HepG2 (cell line): ENCODE results near the gene ZSCAN26. TPM values are rescaled to one million over a fixed set of nuclear protein-coding genes. Genes with fewer than 3 reads are reported as not detected.

Experiments
- BORCS8-MEF2B ChIP-seq: sonication (generic); formaldehyde crosslinking; IDR thresholded peaks from 2 replicates; pipeline ENCODE4 v1.8.0; 2022; ENCODE audit warnings: mild to moderate bottlenecking, missing genetic modification reagents
- DMAP1 ChIP-seq: IDR thresholded peaks from 2 replicates; pipeline ENCODE4 v1.6.1; 2016
- ETV5 ChIP-seq: IDR thresholded peaks from 2 replicates; pipeline ENCODE4 v1.6.1; 2018; ENCODE audit warnings: missing biosample characterization, missing genetic modification reagents, inconsistent platforms, borderline replicate concordance
- KAT7 ChIP-seq: IDR thresholded peaks from 2 replicates; pipeline ENCODE4 v1.6.1; 2018; ENCODE audit warnings: borderline replicate concordance, missing compliant biosample characterization
- KDM3A ChIP-seq: IDR thresholded peaks from 2 replicates; pipeline ENCODE4 v1.6.1; 2018; ENCODE audit warnings: low read depth, missing compliant biosample characterization
- MAF1 ChIP-seq: sonication (generic); formaldehyde crosslinking; IDR thresholded peaks from 2 replicates; pipeline ENCODE4 v1.5.0; 2020; ENCODE audit warnings: missing genetic modification reagents, borderline replicate concordance
- PHF5A ChIP-seq: IDR thresholded peaks from one replicate; pipeline ENCODE4 v1.6.1; 2018; ENCODE audit warnings: low read depth, missing genetic modification reagents; ENCODE audit not compliant: unreplicated experiment
- PITX1 ChIP-seq: sonication (generic); formaldehyde crosslinking; IDR thresholded peaks from 2 replicates; pipeline ENCODE4 v1.5.1; 2020; ENCODE audit warnings: mild to moderate bottlenecking, missing genetic modification reagents
- SOX13 ChIP-seq, 3 experiments: fragments of 450-650 bp in 1 of 3; sonication (generic) in 1 of 3; formaldehyde crosslinking in 1 of 3; IDR thresholded peaks in 2 of 3; conservative IDR thresholded peaks in 1 of 3; 2 replicates each; pipeline versions ENCODE4 v1.5.0 to v1.6.1; 2016 to 2020; ENCODE audit warnings: antibody characterized with exemption in 1 of 3, mild to moderate bottlenecking in 1 of 3, missing compliant biosample characterization in 1 of 3, missing genetic modification reagents in 1 of 3, moderate library complexity in 1 of 3
- TGIF2 ChIP-seq: IDR thresholded peaks from 2 replicates; pipeline ENCODE4 v1.6.1; 2016; ENCODE audit warnings: control low read depth, missing compliant biosample characterization
- TSC22D2 ChIP-seq: sonication (generic); formaldehyde crosslinking; IDR thresholded peaks from 2 replicates; pipeline ENCODE4 v1.5.1; 2020; ENCODE audit warnings: missing genetic modification reagents, mild to moderate bottlenecking, borderline replicate concordance
- WIZ ChIP-seq: sonication (generic); formaldehyde crosslinking; IDR thresholded peaks from 2 replicates; pipeline ENCODE4 v1.5.1; 2020; ENCODE audit warnings: mild to moderate bottlenecking, missing genetic modification reagents
- ZBTB1 ChIP-seq: sonication (generic); formaldehyde crosslinking; IDR thresholded peaks from 2 replicates; pipeline ENCODE4 v1.4.0; 2020; ENCODE audit warnings: missing genetic modification reagents, borderline replicate concordance
- ZEB1 ChIP-seq: IDR thresholded peaks from 2 replicates; pipeline ENCODE4 v1.6.1; 2012; ENCODE audit warnings: mild to moderate bottlenecking, low read depth, inconsistent platforms; ENCODE audit not compliant: insufficient replicate concordance
- ZMYM4 ChIP-seq: sonication (generic); formaldehyde crosslinking; IDR thresholded peaks from 2 replicates; pipeline ENCODE4 v1.8.1; 2023; ENCODE audit warnings: mild to moderate bottlenecking, missing genetic modification reagents
- ZNF569 ChIP-seq: sonication (generic); formaldehyde crosslinking; IDR thresholded peaks from 2 replicates; pipeline ENCODE4 v1.5.0; 2020; ENCODE audit warnings: mild to moderate bottlenecking, missing genetic modification reagents, moderate library complexity, borderline replicate concordance
- ZNF782 ChIP-seq: sonication (generic); formaldehyde crosslinking; IDR thresholded peaks from 2 replicates; pipeline ENCODE4 v1.4.0; 2020; ENCODE audit warnings: missing genetic modification reagents, mild to moderate bottlenecking, borderline replicate concordance
- polyA plus RNA-seq, 8 experiments: library from polyadenylated mRNA; depleted of rRNA in 3 of 8; stranded (reverse) in 7 of 8; unstranded in 1 of 8; fragments of >200 nt; fragmentation: Illumina TruSeq in 4 of 8; extraction: Trizol in 4 of 8; gene quantifications; 2 replicates each; pipeline versions ENCODE4 v1.2.1 to v1.2.3, GENCODE V29; 2011 to 2016; ENCODE audit warnings: low read depth in 4 of 8, missing spikeins in 1 of 8, mixed read lengths in 1 of 8; ENCODE audit not compliant: insufficient read depth in 1 of 8
- total RNA-seq, 5 experiments: library from RNA; depleted of rRNA; stranded (reverse); fragments of >200 nt; fragmentation: Illumina TruSeq; extraction: Trizol; gene quantifications; 2 replicates each; pipeline ENCODE4 v1.2.3, GENCODE V29; 2016; ENCODE audit warnings: low read depth in 1 of 5
- TF ChIP-seq, protein P1 (sequence below): sonication (generic); formaldehyde crosslinking; IDR thresholded peaks from 2 replicates; pipeline ENCODE4 v1.4.0; 2020; ENCODE audit warnings: missing genetic modification reagents
- TF ChIP-seq, protein P2 (sequence below): sonication (generic); formaldehyde crosslinking; IDR thresholded peaks from 2 replicates; pipeline ENCODE4 v1.4.0; 2020; ENCODE audit warnings: missing genetic modification reagents
- TF ChIP-seq, protein P3 (sequence below): sonication (generic); formaldehyde crosslinking; IDR thresholded peaks from 2 replicates; pipeline ENCODE4 v1.5.0; 2020; ENCODE audit warnings: missing genetic modification reagents
- TF ChIP-seq, protein P4 (sequence below): sonication (generic); formaldehyde crosslinking; IDR thresholded peaks from 2 replicates; pipeline ENCODE4 v1.4.0; 2020; ENCODE audit warnings: missing genetic modification reagents

The ZSCAN26 gene
- total and polyA plus RNA-seq, 2 of the 13 experiments (the other 11 are each of a cell fraction or from before 2014, with no cell fraction given): 12.0 to 15.6 TPM

DNA sequence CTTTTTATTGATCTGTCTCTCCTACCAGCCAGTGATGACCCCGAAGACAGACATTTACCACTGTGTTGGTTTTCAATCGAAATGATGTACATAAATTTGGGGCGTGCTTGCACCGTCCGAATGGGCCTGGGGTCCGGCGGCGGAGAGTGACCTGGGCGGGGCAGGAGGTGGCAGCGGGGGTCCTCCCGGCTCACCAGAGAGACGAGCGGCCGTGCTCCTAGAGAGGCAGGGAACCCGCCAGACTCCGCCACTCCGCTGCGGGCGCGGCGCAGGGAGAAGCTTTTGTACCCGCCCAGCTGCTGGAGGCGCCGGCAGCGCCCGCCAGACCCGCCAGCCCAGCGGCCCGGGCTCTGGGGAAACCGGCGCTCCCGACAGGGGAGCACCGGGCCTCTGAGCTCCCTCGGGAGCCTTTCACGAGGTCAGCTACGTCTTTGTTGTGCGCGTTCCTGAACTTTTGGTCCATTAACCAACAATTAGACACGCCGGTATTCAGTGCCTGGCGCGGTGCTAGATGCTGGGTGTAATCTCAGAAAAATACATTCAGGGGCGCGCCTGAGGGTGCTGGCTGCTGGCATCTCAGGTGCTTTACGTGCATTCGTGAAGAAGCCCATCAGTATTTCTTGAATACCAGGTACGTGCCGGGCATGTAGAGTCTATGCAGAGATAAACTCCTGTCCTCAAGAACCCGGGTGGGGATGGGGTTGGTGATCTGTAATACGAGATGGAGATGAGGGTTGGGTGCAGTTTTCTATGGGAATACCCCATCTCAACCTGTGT lies 14.5 kb downstream of the ZSCAN26 start, which contains the start of gene PGBD1 (continued):
- TF ChIP-seq, protein P1, sequence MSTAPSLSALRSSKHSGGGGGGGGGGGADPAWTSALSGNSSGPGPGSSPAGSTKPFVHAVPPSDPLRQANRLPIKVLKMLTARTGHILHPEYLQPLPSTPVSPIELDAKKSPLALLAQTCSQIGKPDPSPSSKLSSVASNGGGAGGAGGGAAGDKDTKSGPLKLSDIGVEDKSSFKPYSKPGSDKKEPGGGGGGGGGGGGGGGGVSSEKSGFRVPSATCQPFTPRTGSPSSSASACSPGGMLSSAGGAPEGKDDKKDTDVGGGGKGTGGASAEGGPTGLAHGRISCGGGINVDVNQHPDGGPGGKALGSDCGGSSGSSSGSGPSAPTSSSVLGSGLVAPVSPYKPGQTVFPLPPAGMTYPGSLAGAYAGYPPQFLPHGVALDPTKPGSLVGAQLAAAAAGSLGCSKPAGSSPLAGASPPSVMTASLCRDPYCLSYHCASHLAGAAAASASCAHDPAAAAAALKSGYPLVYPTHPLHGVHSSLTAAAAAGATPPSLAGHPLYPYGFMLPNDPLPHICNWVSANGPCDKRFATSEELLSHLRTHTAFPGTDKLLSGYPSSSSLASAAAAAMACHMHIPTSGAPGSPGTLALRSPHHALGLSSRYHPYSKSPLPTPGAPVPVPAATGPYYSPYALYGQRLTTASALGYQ: 0 out of 2 replicates have a peak, but pooled peaks have one; percentile 34
- no peak for TF ChIP-seq PITX1
- peak; percentile 80; the same call in 1 of the 2 replicates for TF ChIP-seq TGIF2
- TF ChIP-seq PHF5A (CRISPR knock-in tag): no peak
- TF ChIP-seq KDM3A (CRISPR knock-in tag): peak; percentile 94
- TF ChIP-seq, protein P2, sequence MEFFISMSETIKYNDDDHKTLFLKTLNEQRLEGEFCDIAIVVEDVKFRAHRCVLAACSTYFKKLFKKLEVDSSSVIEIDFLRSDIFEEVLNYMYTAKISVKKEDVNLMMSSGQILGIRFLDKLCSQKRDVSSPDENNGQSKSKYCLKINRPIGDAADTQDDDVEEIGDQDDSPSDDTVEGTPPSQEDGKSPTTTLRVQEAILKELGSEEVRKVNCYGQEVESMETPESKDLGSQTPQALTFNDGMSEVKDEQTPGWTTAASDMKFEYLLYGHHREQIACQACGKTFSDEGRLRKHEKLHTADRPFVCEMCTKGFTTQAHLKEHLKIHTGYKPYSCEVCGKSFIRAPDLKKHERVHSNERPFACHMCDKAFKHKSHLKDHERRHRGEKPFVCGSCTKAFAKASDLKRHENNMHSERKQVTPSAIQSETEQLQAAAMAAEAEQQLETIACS (CRISPR knock-in tag): no peak
- peak; percentile 50; the same call in 1 of the 2 replicates for TF ChIP-seq TSC22D2 (CRISPR knock-in tag)
- peak; percentile 70; the same call in 1 of the 2 replicates for TF ChIP-seq ZNF782
- TF ChIP-seq, protein P3, sequence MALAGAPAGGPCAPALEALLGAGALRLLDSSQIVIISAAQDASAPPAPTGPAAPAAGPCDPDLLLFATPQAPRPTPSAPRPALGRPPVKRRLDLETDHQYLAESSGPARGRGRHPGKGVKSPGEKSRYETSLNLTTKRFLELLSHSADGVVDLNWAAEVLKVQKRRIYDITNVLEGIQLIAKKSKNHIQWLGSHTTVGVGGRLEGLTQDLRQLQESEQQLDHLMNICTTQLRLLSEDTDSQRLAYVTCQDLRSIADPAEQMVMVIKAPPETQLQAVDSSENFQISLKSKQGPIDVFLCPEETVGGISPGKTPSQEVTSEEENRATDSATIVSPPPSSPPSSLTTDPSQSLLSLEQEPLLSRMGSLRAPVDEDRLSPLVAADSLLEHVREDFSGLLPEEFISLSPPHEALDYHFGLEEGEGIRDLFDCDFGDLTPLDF (CRISPR knock-in tag): peak; percentile 83
- TF ChIP-seq ETV5 (CRISPR knock-in tag): no peak; the same call in 1 of the 2 replicates
- TF ChIP-seq ZBTB1: no peak
- no peak for TF ChIP-seq WIZ (CRISPR knock-in tag)
- no peak for TF ChIP-seq ZNF569 (CRISPR knock-in tag)
- peak; percentile 97 for TF ChIP-seq KAT7 (CRISPR knock-in tag)
- TF ChIP-seq MAF1: 0 out of 2 replicates have a peak, but pooled peaks have one; percentile 85
- peak; percentile 69 for TF ChIP-seq ZEB1
- TF ChIP-seq SOX13 (IDR thresholded peaks at IDR 0.05): no peak
- TF ChIP-seq SOX13 (CRISPR knock-in tag; conservative IDR thresholded peaks at IDR 0.05 in 1 of 2, IDR thresholded peaks at IDR 0.05 in 1 of 2): peak in 1 of 2 experiments; percentile 48; a peak in 1 of 4 replicates
- peak; percentile 78 for TF ChIP-seq ZMYM4
- TF ChIP-seq, protein P4, sequence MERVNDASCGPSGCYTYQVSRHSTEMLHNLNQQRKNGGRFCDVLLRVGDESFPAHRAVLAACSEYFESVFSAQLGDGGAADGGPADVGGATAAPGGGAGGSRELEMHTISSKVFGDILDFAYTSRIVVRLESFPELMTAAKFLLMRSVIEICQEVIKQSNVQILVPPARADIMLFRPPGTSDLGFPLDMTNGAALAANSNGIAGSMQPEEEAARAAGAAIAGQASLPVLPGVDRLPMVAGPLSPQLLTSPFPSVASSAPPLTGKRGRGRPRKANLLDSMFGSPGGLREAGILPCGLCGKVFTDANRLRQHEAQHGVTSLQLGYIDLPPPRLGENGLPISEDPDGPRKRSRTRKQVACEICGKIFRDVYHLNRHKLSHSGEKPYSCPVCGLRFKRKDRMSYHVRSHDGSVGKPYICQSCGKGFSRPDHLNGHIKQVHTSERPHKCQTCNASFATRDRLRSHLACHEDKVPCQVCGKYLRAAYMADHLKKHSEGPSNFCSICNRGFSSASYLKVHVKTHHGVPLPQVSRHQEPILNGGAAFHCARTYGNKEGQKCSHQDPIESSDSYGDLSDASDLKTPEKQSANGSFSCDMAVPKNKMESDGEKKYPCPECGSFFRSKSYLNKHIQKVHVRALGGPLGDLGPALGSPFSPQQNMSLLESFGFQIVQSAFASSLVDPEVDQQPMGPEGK (CRISPR knock-in tag): peak; percentile 82
- 0 out of 2 replicates have a peak, but pooled peaks have one; percentile 35 for TF ChIP-seq BORCS8-MEF2B (CRISPR knock-in tag)
- TF ChIP-seq DMAP1: peak; percentile 87
